ENCODE measurements around the gene SCN8A. TPM values are rescaled to one million over a fixed set of nuclear protein-coding genes. Genes with fewer than 3 reads are reported as not detected.

SCN8A gene
- total and polyA plus RNA-seq, 2 experiments from 2014 or later = 4.6 to 23.9 TPM

GRCh38 chr12:51683763-51684357 lies 92.8 kb downstream of the SCN8A start (continued):
- no peak for TF ChIP-seq ETS1 (IDR thresholded peaks at IDR 0.05)
- no peak for TF ChIP-seq CTCF (conservative IDR thresholded peaks at IDR 0.05; ENCODE audit: low read depth in 2 of 2)
- no peak for TF ChIP-seq JUNB (IDR thresholded peaks at IDR 0.05; ENCODE audit: unreplicated experiment)
- TF ChIP-seq POLR2AphosphoS5 (IDR thresholded peaks at IDR 0.05; ENCODE audit: low read depth) = no peak

GRCh38 chr12:51686727-51687126 lies 95.7 kb downstream of the SCN8A start:
- H3K4me2 ChIP-seq = no peak overlapping the region
- no peak overlapping the region for H2AFZ ChIP-seq
- H3K27ac ChIP-seq (ENCODE audit: low read depth) = peak overlapping the region; percentile 8
- TF ChIP-seq STAT1 (IDR thresholded peaks at IDR 0.05; ENCODE audit: unreplicated experiment) (no peak), CTCF (conservative IDR thresholded peaks at IDR 0.05; ENCODE audit: low read depth in 2 of 2) (no peak), ZNF331 (CRISPR knock-in tag; IDR thresholded peaks at IDR 0.05; ENCODE audit: low read depth) (no peak), ETS1 (IDR thresholded peaks at IDR 0.05) (no peak), REST (IDR thresholded peaks at IDR 0.05; ENCODE audit: unreplicated experiment) (no peak), ZNF114 (CRISPR knock-in tag; IDR thresholded peaks at IDR 0.05) (no peak), POLR2AphosphoS5 (IDR thresholded peaks at IDR 0.05; ENCODE audit: low read depth) (no peak), EZH2phosphoT487 (IDR thresholded peaks at IDR 0.05; ENCODE audit: unreplicated experiment) (no peak), JUNB (IDR thresholded peaks at IDR 0.05; ENCODE audit: unreplicated experiment) (no peak)

More at GRCh38 chr12:51686727-51687126, 95.7 kb downstream of the SCN8A start:
- H3K79me2 ChIP-seq (replicated peaks; ENCODE audit: insufficient read depth) = no peaks in the 10 kb centered on the region
- no peak overlapping the region for H3K4me3 ChIP-seq
- Mint-ChIP-seq H3K27ac (peak overlapping the region; percentile 1; the same call in 1 of the 2 replicates), H3K4me3 (no peak overlapping the region), H3K36me3 (ENCODE audit: low read depth) (no peaks in the 10 kb centered on the region), H3K9me3 (no peaks in the 10 kb centered on the region), H3K27me3 (ENCODE audit: insufficient read depth, low read depth, poor library complexity) (no peaks in the 10 kb centered on the region), H3K4me1 (peaks cover 44% of the 10 kb centered on the region)
- no peaks in the 10 kb centered on the region for H3K27me3 ChIP-seq (ENCODE audit: insufficient read depth)
- no peaks in the 10 kb centered on the region for H4K20me1 ChIP-seq (replicated peaks; ENCODE audit: insufficient read depth)
- ATAC-seq = no peak
- H3K4me1 ChIP-seq (ENCODE audit: insufficient read depth) = peaks cover 31% of the 10 kb centered on the region
- H3K36me3 ChIP-seq (ENCODE audit: insufficient read depth) = no peaks in the 10 kb centered on the region
- H3F3A ChIP-seq (replicated peaks; ENCODE audit: low read depth) = no peaks in the 10 kb centered on the region
- no peaks in the 10 kb centered on the region for H3K9me2 ChIP-seq (ENCODE audit: insufficient read depth)
- no peak for DNase-seq (ENCODE audit: low spot score)

All from GM23338 (cell line).